ENCODE measurements around the gene FARSB.

Gene FARSB

DNA sequence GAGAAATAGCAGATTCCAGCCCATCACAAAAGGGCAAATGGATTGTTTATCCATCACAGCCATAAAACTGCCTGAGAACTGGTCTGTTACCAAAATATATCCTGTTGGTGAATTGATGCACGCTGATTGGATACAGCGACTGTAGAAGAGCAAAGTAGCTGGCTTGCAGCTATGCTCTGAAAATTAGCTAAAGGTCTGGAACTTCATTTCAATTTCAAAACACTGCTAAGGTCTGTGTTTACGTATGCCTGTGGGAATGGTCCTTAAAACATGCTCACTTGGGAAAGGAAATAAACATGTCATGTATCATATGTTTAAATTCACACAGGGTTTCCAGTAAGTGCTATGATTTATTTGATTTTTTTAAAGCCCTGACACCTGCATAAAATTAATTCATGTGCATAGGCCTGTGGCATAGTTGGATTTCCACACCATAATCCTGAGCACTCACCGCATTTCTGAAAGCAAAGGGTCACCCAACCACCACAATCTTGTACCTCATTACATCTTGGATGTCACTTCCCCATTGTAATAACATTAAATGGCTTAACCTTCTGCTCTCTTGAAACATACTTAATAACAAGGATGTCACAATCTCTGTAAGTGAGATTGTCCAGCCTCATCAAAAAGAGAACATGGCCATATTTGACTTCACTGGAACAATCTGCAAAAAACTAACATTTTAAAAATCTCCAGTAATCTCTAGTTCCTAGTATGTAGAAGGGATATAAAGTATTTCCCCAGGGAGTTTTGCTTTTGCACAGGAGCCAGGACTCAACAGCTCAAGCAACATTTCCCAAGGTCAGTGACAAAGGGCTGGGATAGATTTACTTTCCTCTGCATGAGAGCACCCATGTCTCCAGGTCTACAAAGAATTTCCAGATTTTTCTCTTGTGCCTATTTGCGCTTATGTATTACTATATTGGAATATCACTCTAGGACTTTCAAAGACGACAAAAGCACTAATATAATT is 109.8 kb downstream of the FARSB start:
- DNase-seq: no peak

DNA sequence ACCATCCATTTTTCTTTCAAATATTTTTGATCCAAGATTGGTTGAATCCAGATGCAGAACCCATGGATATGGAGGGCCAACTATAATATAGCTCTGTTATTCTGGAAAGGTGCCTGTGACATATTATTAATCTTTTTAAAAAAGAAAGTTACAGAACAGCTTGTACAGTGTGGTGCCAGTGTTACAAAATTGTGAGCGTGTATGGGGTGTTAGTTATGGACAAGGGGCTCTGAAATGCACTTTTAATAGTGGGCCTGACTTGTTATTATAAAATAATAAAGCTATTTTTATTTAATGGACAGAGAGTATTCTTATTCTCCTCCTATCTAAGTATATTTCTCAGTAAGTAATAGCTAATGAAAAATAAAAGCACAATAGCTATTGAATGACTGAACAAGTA is 111.2 kb downstream of the FARSB start:
- DNase-seq: no peak

DNA sequence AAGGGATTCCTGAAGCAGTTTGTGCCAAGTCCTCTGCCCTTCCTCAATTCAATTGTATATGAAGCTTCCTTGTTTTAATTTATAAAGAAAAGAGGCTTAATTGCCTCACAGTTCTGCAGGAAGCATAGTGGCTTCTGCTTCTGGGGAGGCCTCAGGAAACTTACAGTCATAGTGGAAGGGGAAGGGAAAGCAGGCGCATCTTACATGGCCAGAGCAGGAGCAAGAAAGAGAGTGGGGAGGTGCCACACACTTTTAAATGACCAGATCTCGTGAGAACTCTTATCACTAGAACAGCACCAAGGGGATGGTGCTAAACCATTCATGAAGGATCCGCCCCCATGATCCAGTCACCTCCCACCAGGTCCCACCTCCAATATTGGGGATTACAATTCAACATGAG is 117.4 kb downstream of the FARSB start:
- no peak for DNase-seq

DNA sequence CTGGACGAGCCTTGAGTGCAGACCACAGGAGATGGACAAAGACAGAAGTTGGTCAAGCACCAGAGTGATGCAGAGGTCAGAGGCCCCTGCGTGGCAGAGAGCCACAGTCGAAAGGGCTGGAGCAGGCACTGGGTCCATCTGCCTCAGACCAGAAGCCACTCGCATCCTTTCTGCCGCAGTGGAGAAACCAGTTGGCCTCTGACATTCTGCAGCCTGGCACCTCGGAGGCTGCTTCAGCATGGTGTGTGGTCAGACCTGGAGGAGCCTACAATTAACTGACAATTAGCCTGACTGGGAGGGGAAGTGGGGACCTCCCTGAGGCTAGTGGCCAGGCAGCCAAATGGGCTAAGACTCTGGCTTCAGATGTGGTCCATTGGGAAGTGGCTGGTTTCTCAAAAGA is 120.4 kb downstream of the FARSB start:
- DNase-seq: no peak

DNA sequence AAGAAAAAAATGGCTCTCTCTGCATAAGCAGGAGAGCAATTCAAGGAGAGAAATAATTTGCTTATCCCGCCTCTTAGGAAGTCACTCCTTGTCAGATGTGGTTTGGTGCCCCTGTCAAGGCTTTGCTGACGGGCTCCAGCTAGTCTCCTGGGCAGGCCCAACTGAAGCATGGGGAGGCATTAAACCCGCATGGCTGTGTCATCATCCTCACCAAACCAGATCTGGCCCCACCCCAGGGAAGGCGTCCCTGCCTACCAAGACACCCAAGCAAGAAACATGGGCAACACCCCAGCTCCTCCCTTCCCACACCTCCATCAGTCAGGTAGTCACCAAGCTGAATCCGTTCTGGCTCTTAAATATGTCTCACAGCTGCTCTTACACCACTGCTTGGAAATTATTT is 123.6 kb downstream of the FARSB start:
- no peak for DNase-seq

DNA sequence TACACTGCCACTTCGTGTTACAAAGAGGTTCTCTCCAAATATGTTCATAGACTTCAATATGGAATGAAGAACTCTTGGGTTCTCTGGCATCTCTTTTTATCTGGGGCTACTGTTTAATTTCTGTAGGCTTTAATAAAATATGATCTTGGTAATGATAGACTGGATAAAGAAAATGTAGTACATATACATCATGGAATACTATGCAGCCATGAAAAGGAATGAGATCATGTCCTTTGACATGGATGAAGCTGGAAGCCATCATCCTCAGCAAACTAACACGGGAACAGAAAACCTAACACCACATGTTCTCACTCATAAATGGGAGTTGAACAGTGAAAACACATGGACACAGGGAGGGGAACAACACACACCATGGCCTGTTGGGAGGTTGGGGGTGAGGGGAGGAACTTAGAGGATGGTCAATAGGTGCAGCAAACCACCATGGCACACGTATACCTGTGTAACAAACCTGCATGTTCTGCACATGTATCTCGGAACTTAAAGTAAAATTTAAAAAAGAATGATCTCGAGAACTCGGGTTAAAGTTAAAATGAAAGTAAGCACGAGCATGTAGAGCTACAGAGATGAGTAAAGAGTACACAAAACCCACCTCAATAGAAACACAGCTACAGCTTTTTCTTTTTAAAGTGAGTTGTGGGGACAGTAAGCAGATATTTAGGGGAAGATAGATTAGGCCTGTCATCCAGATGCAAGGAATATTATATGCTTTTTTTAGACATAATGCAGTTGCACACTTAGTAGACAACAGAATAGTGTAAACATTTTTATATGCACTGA is 129.2 kb downstream of the FARSB start:
- no peak for DNase-seq

DNA sequence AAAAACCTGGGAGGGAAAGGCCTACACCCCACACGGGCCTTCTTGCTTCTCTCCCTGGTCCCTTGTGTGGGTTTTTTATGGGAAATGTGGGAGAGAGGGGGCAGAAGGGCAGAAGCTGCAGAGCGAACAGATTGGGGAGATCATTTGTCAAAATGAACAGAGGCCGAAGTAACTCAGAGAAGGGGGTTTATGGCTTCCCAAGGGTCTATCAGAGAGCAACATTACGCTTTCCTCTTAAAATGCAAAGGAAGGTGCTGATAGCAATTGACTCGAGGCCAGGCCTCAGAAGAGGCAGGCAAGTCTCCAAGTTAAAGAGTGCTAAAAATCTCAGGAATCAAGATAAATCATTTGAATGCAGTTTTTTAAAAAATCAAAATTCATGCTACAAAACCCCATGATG is 130.1 kb downstream of the FARSB start:
- DNase-seq: no peak

DNA sequence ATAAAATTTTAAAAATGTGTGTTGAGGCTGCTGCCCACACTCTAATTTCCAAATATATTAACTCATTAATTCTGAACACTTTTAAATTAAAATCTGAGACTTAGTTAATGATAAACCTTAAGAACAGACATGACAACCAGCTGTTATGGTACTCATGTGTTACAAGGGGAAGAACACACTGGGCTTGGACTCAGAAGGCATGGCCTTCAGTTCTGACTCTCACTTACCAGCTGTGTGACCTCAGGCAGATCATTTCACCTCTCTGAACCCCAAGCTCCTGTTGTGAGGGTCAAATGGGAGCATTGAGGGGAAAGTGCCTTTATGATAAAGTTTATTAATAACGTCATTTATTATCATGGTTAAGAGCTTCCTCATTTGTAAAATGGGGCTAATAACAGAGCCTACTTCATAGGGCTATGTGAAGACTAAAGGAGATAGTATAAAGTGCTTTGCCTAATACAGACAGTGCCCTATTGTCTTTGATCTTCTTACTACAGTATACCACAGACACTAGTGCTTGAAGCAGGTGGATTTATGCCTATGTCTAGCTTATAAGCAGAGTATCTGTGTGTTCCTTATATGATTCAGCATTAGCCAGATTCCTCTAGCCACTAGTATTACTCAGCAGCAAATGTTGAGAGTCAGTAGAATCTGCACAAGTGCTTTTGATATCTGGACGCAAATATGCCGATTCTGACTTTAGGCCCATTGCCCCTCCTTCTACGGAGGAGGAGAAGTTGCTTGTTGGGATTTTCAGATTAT is 131.9 kb downstream of the FARSB start:
- no peak for DNase-seq

DNA sequence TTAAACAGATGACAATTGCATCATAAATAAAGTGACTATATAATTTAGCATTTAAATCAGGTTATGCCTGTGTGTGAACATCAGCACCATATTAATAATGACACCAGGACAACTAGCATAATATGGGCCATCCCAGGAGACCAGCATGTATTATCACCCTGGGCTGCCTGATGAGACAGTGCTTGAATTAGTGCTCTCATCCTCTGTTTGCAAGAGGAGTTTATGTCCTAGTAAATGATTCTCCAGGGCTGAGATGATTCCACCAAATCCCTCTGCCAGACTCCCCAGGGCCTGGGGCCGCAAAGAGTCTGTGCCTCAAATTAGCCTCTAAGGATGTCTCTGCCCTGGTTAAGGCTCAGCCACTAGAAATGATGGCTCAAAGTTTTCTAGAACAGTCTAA is 133.8 kb downstream of the FARSB start:
- DNase-seq: no peak

DNA sequence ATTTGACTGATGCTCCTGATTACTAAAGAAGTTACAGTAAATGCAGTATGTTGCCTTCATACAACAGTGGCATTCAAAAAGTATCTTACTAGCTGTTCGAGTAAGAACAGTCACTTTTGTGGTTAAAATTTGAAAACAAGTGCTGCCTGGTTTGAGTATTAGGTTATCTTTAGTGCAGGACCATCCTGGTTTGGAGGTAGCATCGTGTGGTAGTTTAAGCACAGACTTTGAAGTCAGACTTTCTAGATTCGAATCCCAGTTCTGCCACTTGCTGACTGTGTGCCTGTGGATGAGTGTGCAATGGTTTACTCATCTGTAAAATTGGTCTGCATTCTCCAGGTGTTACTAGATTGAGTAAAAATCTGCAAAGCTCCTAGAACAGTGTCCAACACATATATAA is 134.8 kb downstream of the FARSB start:
- DNase-seq: no peak

Measured in EL (cell line).